NCI-H1436 treated with DMSO at 0.1 percent for 48 hours (cell line): ENCODE data around the gene SHISA5.
"Not testable (repeated sequence)": the region's sequence is repeated elsewhere in the genome, so short reads cannot be mapped to it uniquely, and the experiment has no call there.

Source experiments
- DNase-seq: peaks from one replicate; lab custom pipeline; 2025; lab: John Stamatoyannopoulos, UW

Gene SHISA5

DNA sequence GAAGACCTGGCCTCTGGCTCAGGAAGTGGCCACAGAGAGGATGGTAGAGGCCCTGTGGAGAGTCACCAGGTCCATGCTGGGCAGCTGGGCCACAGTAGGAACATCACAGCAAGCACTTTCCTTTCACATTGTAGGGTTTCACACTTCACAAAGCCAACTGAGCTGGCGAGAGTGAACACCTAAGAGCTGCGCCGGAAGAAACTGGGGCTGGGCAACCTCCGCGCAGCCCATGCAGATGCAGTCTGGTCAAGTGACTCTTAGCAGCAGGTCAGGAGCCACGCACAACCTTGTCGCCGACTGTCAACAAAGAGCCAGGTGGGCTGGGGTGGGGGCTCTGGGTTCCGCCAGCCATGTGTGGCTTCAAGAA lies 15.3 kb upstream of the SHISA5 start:
- no peak for DNase-seq

DNA sequence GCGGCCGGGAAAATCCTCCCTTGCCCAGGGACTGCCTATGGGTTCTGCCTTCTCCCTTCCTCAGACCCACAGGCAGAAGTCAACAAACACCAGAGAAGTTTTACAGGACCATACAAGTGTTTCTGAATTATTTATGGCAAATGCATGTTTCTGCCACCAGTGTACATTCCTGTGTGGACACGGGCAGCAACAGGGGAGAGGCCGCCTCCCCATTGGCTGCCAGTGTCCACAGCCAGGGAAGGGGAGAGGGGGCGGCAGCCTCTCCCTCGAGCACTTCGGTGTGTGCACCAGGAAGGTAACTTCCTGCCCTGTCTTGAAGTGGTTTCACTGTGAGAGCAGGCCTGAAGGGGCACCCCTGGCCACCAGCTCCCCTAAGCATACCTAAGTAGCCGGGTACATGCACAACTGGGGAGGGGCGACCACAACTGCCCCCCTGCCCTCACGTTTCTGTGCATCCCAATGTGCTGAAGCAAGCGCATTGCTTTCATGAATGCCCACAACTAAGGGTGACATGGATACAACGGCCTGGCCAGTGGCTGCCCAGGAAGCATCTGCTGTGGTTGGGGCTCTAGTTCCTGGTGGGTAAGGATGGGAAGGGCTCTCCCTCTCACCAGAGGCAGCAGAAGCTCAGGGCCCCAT lies 14.8 kb upstream of the SHISA5 start:
- DNase-seq = no peak

DNA sequence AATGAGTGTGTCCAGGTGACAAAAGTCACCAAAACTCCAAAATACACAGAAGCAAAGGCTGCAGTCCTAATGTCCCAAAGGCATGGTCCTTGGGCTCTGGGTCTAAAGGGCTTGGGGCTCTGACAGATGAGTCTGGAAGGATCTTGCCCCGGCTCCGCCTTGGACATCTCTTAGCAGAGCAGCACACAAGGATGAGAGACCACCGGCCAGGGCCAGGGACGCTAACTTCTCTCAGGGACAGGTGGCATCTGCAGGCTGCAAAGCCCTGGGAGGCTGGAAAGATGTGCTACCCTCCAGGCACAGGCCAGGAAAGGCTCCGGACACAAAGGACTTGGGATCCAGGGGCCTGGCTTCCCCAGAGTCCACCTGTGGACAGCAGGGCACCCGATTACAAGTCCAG lies 14.1 kb upstream of the SHISA5 start:
- no peak for DNase-seq

DNA sequence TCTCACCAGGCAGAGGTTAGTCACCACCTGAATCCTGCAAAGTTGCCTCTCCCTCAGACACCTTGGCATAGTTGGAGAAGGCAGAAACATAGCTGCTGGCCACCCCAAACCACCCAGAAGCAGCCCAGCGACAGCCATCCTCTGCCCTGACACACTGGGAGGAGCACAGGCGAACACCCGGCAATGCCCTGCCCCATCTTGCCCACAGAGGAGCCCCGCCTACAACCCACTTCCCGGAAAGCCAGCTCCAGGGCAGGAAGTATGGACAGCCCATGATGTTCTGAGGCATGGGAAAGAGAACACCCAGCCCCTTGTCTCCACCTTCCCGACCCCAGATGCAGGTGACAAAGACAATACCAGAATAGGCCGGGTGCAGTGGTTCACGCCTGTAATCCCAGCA lies 12.6 kb upstream of the SHISA5 start:
- no peak for DNase-seq

DNA sequence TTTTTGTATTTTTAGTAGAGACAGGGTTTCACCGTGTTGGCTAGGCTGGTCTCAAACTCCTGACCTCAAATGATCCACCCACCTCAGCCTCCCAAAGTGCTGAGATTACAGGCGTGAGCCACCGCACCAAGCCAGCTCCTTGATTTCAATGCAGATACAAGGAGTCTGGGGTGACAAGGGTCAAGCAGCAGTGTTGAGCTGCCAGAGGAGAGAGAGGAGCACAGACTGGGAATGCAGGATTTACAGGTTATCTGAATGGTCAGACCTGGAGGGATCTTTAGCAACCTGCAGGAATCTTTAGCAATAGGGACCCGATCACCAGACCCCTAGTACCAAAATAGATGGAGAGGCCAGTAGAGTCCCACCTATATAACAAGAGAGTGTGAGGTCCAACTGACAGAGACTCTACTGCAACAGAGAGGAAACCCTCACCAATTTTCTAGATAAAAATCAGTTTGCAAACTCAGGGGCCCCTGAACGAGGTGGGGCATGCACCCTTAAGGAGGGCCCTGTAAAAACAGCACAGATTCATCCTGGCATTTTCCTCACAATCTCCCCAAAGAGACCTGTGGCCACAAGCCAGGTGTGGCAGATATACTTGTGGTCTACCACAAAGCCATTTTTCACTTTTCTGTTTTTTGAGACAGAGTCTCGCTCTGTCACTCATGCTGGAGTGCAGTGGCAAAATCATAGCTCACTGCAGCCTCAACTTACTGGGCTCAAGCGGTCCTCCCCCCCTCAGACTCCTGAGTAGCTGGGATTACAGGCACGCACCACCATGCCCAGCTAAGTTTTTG lies 10.7 kb upstream of the SHISA5 start:
- no peak for DNase-seq

DNA sequence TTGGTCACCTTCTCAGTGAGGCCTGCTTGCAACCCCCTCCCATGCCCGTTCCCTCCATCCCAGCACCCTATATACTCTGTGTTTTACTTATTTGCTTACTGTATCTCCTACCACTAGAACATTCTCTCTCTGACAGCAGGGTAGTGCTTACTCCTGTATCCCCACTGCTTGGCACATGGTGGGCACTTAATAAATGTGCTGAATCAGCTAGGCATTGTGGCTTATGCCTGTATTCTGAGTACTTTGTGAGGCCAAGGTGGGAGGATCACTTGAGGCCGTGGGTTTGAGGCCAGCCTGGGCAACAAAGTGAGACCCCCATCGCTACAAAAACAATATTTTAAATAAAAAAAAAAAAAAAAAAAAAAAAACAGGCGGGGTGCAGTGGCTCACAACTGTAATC lies 7.6 kb upstream of the SHISA5 start:
- no peak for DNase-seq

DNA sequence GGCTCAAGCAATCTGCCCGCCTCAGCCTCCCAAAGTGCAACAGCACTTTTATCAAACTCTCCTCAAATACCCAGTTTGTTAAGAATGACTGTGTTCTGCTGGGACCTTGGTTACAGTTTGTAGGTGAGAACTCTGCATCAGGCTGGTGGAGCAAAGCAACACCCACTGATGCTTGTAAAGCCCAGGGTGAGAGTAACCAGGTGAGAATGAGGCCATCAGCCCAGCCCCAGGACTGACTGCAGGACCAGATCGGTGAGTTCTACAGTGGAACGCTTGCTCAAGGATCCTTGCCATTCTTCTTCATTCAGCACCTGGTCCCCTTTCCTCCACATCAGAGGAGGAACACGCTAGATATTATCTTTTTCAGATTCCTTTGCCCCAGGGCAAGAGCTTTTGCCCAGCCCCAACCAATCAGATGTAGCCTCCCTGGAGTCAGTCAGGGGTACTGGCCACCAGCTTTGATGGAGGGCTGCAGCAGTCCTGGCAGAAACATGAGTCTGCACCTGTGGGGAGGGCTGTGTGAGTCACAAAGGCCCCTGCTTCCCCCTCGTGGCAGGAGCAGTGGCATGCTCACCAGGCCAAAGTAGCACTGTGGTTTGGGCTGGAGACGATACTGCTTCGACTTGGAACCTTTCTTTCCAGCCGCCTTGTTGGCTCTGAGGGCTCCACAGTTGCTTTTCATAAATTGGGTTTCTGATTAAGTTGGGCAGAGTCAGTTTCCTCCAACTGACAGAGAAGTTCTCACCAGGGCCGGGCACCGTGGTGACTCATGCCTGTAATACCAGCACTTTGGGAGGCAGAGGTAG lies 3.5 kb upstream of the SHISA5 start:
- no peak for DNase-seq

DNA sequence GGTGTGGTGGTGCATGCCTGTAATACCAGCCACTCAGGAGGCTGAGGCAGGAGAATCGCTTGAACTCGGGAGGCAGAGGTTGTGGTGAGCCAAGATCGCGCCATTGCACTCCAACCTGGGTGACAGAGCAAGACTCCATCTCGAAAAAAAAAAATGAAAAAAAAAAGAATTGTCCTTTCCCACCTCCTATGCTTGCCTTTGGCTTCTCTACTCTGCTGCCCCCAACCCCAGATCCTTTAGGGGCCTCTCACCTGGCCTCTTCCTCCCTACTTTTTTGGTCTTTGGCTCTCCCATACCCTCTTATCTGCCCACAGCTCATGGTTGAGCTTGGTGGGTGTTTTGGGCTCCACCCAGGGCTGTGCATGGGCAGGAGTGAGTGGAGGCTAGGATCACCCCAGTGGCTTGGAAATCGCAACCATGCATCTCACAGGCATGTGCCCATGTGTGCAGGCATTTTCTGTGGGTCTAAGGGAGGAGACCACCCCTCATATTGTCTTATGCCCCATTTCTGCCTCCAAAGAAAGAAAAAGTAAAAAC lies 2.1 kb upstream of the SHISA5 start:
- DNase-seq = no peak

DNA sequence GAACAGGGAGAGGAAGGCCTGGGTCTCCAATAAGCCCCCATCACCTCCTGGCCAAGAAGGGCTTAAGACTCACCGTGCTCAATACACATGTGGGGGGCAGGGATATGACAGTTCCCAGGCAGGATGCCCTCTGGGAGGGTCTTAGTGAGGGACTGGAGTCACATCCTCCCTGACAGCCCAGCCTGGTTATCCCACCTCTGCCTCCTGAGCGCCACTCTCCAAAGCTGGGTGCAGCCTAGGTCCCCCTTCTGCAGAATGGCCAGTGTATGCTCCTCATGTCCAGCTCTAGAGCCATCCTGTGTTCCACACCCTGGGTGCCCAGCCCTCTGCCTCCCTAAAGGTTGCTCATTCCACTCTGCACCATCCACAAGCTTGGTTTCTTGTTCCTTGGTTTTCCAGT lies 1.2 kb upstream of the SHISA5 start:
- no peak for DNase-seq

DNA sequence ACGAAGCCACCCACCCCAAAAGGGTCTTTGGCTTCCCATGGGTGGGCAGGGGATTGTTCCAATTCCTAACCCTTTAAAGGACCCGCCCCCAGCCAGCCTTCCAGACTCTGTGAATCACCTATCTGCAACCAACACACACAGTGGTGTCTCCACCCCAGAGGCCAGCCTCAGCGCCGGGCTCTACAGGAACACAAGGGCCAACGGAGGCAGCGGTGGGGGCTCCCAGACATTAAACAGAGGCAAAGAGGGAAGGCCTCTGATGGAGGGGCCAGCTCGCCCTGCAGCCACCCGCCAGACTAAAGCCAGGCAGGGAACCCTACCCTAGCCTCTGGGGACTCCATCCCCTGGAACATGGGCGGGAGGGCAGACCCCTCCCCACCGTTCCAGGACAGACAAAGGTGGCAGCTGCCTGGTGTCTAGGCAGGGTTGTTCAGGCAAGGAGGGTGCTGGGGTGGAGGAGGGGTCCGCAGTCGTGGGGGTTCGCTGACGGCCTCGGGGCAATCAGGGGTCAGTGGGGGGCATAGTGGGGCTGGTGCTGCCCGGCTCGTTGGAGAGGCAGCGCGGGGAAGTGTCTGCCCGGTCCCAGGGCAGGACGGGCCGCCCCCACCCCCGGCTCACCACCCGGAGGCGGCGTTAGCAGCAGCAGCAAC lies 448 bp downstream of the SHISA5 start:
- DNase-seq = no peak

DNA sequence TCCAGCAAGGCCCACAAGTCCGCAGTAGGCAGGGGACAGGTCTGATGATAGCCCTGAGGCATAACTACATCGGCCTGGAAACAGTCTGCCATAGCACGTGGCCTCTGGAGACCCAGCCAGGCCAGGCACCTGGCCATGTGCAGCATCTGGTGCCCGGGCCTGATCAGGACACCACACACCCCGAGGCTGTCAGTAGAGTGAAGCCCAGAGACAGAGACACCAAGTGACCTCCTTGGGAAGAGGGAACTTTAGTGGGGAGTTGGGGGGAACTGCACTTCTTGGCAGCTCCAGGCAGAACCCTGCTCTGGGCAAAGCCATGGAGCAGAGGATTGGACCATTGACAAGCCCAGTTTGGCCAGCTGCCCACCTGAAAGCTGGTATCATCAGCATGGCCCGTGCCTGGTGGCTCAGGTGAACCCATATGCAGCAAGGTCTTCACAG lies 1.2 kb downstream of the SHISA5 start:
- DNase-seq = no peak

DNA sequence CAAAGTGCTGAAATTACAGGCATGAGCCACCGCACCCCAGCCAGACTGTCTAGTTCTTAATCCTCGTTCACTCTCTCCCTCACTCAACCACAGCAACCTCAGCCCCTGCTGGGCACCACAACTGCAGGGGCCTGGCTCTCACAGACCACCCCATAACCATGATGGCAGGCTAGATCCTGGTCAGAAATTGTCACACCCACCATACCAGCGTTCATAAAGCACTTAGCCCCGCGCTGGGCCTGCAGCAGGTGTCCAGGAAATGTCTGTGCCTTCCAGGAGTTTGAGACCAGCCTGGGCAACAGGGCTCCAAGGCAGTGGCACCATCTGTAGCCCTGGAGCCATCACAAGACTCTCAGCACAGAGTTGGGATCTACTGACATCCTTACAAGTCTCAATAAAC lies 1.9 kb downstream of the SHISA5 start:
- DNase-seq = no peak

DNA sequence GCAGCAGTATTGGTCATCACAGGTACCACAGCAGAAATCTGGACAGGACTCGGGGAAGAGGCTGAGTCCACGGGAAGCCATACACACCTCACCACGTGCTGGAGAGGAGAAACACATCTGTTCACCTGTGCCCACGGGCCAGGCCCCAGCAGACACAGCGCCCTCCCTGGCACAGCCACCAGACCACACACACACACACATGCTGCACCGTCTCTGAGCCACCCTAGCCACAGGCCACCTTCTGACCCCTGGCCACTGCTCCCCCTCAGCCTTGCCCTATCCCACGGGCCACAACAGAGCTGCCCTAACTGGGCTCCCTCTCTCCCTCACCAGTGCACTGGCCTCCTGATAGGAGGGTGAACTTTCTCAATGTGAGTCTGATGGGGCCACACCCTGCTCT lies 2.8 kb downstream of the SHISA5 start:
- no peak for DNase-seq

DNA sequence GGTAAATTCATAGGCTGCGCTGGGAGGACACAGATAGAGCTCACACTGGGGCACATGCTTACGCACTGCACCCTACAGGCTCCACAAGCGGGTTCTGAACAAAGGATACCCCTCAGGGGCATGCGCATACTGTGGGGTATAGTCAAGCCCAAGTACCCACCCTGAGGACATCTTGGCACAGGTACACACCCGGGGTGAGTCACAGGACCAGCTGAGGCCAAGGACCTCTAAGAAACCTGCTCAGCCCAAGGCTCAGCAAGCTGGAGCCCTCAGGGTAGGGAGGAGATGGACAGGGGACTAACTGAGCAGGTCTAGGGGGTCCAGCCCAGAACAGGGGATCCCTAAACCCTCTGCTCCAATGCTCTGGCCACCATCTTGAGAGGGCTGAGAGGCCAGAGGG lies 3.3 kb downstream of the SHISA5 start:
- DNase-seq = no peak

DNA sequence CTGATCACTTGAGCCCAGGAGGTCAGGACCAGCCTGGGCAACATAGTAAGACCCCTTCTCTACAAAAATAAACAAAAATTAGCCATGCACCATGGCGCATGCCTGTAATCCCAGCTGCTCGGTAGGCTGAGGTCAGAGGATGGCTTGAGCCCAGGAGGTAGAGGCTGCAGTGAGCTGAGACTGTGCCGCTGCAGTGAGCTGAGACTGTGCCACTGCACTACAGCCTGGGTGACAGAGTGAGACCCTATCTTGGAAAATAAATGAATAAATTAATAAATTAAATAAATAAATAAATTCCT lies 10.8 kb downstream of the SHISA5 start:
- DNase-seq = no peak

DNA sequence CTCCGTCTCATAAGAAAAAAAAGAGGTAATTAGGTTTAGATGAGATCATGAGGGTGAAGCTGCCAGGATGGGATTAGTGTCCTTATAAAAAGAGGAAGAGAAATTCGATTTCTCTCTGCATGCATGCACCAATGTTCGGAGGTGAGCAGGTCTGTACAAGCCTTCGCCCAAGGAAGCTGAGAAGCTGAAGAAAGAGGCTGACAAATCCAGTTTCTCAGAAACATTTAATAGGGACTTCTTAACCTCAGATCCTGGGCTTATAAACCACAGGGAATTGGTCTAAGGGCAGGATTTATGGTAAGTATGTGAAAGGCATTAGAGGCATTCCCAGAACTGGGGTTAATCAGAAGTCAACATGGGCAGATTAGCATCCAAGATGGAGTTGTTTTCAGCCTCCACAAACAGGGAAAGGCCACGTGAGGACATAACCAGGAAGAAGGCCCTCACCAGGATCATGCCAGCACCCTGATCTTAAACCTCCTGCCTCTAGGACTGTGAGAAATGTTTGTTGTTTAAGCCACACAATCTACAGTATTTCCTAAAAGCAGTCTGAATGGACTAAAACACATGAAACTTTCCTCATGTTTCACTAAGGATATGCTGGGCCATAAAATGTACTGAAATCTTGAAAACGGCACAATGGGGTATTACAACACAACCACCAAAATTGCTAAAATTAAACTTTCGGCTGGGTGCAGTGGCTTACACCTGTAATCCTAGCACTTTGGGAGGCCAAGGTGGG lies 11.3 kb downstream of the SHISA5 start:
- DNase-seq = no peak

DNA sequence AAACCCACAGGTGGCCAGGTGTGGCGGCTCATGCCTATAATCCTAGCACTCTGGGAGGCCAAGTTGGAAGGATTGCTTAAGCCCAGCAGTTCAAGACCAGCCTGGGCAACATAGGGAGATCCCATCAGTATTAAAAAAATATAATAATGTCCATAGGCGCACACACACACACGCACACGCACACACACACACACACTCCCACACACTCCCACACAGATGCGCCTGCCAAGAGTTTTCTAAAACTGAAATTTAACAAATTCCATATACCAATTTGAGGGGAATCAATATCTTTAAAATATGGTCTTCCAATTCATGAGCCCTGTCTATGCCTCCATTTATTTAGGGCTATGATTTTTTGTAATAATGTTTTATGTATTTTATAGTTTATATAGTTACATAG lies 17.0 kb downstream of the SHISA5 start:
- DNase-seq = no peak

DNA sequence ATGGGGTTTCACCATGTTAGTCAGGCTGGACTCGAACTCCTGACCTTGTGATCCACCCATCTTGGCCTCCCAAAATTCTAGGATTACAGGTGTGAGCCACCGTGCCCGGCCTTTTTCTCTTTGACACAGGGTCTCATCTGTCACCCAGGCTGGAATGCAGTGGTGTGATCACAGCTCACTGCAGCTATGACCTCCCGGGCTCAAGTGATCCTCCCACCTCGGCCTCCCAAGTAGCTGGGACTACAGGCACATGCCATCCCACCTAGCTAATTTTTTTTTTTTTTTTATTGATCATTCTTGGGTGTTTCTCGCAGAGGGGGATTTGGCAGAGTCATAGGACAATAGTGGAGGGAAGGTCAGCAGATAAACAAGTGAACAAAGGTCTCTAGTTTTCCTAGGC lies 21.2 kb downstream of the SHISA5 start:
- DNase-seq = not testable (repeated sequence)

DNA sequence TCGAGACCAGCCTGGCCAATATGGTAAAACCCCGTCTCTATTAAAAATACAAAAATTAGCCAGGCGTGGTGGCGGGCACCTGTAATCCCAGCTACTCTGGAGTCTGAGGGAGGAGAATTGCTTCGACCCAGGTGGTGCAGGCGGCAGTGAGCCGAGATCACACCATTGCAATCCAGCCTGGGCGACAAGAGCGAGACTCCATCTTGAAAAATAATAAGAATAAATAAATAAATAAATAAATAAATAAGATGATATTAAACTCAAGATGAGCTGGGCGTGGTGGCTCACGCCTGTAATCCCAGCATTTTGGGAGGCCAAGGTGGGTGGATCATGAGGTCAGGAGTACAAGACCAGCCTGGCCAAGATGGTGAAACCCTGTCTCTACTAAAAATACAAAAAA lies 23.1 kb downstream of the SHISA5 start:
- DNase-seq = not testable (repeated sequence)

DNA sequence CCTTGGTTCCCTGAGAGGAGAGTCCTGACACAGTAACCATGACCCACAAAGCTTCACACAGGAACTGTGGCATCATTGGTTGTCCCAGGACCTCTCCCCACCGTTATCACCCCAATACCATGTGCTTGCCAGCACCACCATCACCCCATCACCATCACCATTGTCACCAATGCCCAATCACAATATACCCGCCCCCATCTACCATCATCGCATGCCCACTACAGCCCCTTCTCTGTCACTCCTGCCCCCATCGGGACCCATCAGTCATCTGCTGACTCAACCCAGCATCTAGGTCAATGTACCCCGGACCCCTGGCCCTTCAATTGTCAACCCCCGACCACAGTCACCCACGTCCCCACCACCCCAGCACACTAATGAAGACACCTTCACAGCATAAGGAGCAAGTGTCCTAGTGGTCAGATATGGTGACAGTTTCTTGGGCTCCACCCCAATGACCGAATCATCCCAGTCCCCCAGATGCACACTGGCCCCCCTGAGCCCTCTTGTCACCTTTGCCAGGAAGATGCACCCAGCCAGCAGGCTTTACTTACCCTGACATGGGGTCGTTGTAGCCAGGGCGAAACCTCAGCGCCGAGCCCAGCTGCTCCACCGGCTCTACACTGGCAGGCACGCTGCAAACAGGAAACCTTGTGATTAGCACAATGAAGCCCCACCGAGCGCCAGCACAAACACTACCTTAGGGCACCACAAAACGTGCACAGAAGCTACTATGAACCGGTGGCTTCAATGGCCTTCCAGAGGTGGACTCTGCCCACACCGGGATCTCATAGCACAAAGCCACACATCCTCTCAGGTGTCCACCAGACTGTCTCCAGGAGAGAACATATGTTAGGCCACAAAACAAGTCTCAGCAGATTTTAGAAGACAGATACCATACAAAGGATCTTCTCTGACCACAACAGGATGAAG lies 25.1 kb downstream of the SHISA5 start:
- DNase-seq = no peak
